Tibial artery (tissue), 4 donors: ENCODE results near the gene MYL10.

ENCODE experiments used
- DNase-seq, 2 donors: peaks; one replicate each; pipeline ENCODE4 v3.0.0-alpha.2; 2019
- H3K27ac ChIP-seq, 2 donors: fragments of 200-600 bp; sonication (generic) in 1 of 2; 1 replicate in 1 of 2; 2 replicates in 1 of 2; pipeline ENCODE4 v1.5.1; 2018 to 2019; ENCODE audit warnings: mild to moderate bottlenecking in 1 of 2
- H3K27me3 ChIP-seq, 2 donors: fragments of 200-600 bp; sonication (generic) in 1 of 2; one replicate each; pipeline versions ENCODE4 v1.5.1 to v1.6.0; 2016 to 2019
- H3K36me3 ChIP-seq, 3 donors: fragments of 200-600 bp; sonication (generic) in 2 of 3; one replicate each; pipeline ENCODE4 v1.5.1; 2016 to 2019; ENCODE audit warnings: mild to moderate bottlenecking in 2 of 3
- H3K4me1 ChIP-seq, 4 donors: fragments of 200-600 bp; sonication (generic) in 2 of 4; 1 replicate in 3 of 4; 2 replicates in 1 of 4; pipeline ENCODE4 v1.5.1; 2016 to 2019
- H3K4me3 ChIP-seq, 2 donors: fragments of 200-600 bp; sonication (generic) in 1 of 2; 1 replicate in 1 of 2; 2 replicates in 1 of 2; pipeline ENCODE4 v1.5.1; 2018 to 2019; ENCODE audit warnings: mild to moderate bottlenecking in 2 of 2
- H3K9me3 ChIP-seq, 3 donors: fragments of 200-600 bp; sonication (generic) in 1 of 3; one replicate each; pipeline ENCODE4 v1.5.1; 2016 to 2019
- intact Hi-C: fragments of 100-400 bp; cut with DNase I; formaldehyde crosslinking; loops from one replicate; pipeline ENCODE4 v1.15.0; 2023; ENCODE audit warnings: low total_unique reads
- TF ChIP-seq, protein P1 (sequence below), 2 experiments: fragments of 200-600 bp in 1 of 2; fragments of 450-650 bp in 1 of 2; IDR thresholded peaks; one replicate each; pipeline ENCODE4 v1.5.1; 2017 to 2019; ENCODE audit warnings: antibody characterized with exemption in 2 of 2, mild to moderate bottlenecking in 1 of 2, moderate library complexity in 1 of 2

Gene MYL10

DNA sequence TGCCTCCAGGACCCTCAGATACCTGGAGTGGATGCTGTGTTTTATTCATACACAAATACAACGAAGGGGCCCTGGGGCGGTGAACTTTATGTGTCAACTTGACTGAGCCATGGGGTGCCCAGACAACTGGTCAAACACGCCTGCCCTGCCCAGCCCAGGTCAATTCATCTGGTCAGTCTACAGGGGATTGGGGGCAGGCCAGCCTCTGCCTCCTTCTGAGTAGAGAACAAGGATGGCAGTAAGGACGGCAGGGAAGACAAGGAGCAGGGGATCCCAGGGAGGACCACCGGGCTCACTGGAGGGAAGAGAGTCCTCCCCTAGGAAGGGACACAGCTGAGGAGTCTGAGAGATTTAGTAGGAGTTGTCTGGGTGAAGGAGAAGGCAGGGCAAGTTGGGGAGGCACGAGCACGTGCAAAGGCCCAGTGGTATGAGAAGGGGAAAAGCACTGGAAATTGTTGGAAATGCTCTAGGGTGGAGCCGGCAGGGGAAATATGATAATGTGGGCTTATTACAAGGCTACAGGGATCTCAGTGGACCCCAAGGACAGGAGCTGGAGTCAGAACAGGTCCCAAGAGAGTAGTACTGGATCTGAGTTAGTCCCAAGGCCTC is 63.4 kb downstream of the MYL10 start:
- TF ChIP-seq, protein P1, sequence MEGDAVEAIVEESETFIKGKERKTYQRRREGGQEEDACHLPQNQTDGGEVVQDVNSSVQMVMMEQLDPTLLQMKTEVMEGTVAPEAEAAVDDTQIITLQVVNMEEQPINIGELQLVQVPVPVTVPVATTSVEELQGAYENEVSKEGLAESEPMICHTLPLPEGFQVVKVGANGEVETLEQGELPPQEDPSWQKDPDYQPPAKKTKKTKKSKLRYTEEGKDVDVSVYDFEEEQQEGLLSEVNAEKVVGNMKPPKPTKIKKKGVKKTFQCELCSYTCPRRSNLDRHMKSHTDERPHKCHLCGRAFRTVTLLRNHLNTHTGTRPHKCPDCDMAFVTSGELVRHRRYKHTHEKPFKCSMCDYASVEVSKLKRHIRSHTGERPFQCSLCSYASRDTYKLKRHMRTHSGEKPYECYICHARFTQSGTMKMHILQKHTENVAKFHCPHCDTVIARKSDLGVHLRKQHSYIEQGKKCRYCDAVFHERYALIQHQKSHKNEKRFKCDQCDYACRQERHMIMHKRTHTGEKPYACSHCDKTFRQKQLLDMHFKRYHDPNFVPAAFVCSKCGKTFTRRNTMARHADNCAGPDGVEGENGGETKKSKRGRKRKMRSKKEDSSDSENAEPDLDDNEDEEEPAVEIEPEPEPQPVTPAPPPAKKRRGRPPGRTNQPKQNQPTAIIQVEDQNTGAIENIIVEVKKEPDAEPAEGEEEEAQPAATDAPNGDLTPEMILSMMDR (IDR thresholded peaks at IDR 0.05) = no peak

GRCh38 chr7:101564778-101565211 is 64.3 kb downstream of the MYL10 start:
- intact Hi-C loops = no loop called here
- H3K4me1 ChIP-seq = no peaks in the 10 kb centered on the region
- no peaks in the 10 kb centered on the region for H3K9me3 ChIP-seq
- peaks cover 0 to 41% of the 10 kb centered on the region in 2 donors for H3K27me3 ChIP-seq
- H3K36me3 ChIP-seq = no peaks in the 10 kb centered on the region
- DNase-seq = peak in 1 of 2 donors; percentile 50
- H3K4me3 ChIP-seq = no peak overlapping the region
- H3K27ac ChIP-seq = no peak overlapping the region
- TF ChIP-seq, protein P1 (IDR thresholded peaks at IDR 0.05) = no peak

More for the DNA sequence above, 63.4 kb downstream of the MYL10 start:
- H3K36me3 ChIP-seq = no peaks in the 10 kb centered on the region
- intact Hi-C loops = no loop called here
- peaks cover 0 to 2% (median 0%) of the 10 kb centered on the region in 3 donors for H3K9me3 ChIP-seq
- no peak overlapping the region for H3K27ac ChIP-seq
- no peak overlapping the region for H3K4me3 ChIP-seq
- H3K27me3 ChIP-seq = peaks cover 0 to 41% of the 10 kb centered on the region in 2 donors
- no peaks in the 10 kb centered on the region for H3K4me1 ChIP-seq
- DNase-seq = peak in 1 of 2 donors; percentile 51

GRCh38 chr7:101563943-101564777 is 64.9 kb downstream of the MYL10 start:
- Histone ChIP-seq H3K9me3 (no peaks in the 10 kb centered on the region), H3K4me1 (no peaks in the 10 kb centered on the region), H3K4me3 (no peak overlapping the region), H3K27ac (no peak overlapping the region), H3K36me3 (no peaks in the 10 kb centered on the region), H3K27me3 (peaks cover 0 to 44% of the 10 kb centered on the region in 2 donors)
- intact Hi-C loops = no loop called here
- TF ChIP-seq, protein P1 (IDR thresholded peaks at IDR 0.05) = no peak
- peak in 1 of 2 donors; percentile 50 for DNase-seq
